HepG2 (cell line): Measurements from ENCODE around the gene STX8. TPM values are rescaled to one million over a fixed set of nuclear protein-coding genes. Genes with fewer than 3 reads are reported as not detected.

ENCODE experiments used
- ATAC-seq: fragments of 200-7000 bp; cut with Tn5 transposase; 3 replicates; pipeline ENCODE4 v1.9.1; 2020; ENCODE audit warnings: mild to moderate bottlenecking, moderate library complexity
- BruUV-seq: library from RNA; stranded (reverse); fragments of 400-500 nt; replicated peaks from 2 replicates; lab custom pipeline; 2021; lab: Mats Ljungman, UMichigan
- CTCF ChIA-PET: fragments of 300-600 bp; formaldehyde crosslinking; extraction: SDS; loops from one replicate; lab custom pipeline; 2021; ENCODE audit warnings: low total read pairs, inconsistent platforms, low intra/inter-chr PET ratio; lab: Yijun Ruan, JAX
- POLR2A ChIA-PET: fragments of 350-600 bp; sonication (Branson Sonifier 250); formaldehyde crosslinking; loops from one replicate; lab custom pipeline; 2020; ENCODE audit warnings: antibody characterized with exemption, inconsistent platforms; lab: Yijun Ruan, JAX
- DNase-seq: peaks from one replicate; pipeline ENCODE4 v3.0.0-alpha.2; 2015; ENCODE audit warnings: low spot score
- FAIRE-seq: peaks from 3 replicates; lab custom pipeline; 2011; peaks lifted over from hg19 to GRCh38; lab: Jason Lieb, UNC
- H2AFZ ChIP-seq: one replicate; pipeline ENCODE4 v1.6.1; 2011; ENCODE audit warnings: low read length, inconsistent platforms
- H3K27ac ChIP-seq: fragments of 300-600 bp; 3 replicates; pipeline ENCODE4 v1.8.0; 2011; ENCODE audit warnings: mixed run types, mild to moderate bottlenecking, mixed read lengths, low read length, inconsistent platforms; ENCODE audit not compliant: insufficient read depth; ENCODE audit errors: extremely low read length
- H3K27me3 ChIP-seq, 2 experiments: fragments of 200-600 bp in 1 of 2; 2 replicates in 1 of 2; 3 replicates in 1 of 2; pipeline versions ENCODE4 v1.6.0 to v1.8.0; 2011; ENCODE audit warnings: low read length in 2 of 2, mild to moderate bottlenecking in 2 of 2, moderate library complexity in 2 of 2, inconsistent platforms in 1 of 2; ENCODE audit not compliant: insufficient read depth in 2 of 2, control insufficient read depth in 1 of 2
- H3K36me3 ChIP-seq, 2 experiments: fragments of 200-600 bp in 1 of 2; replicated peaks in 1 of 2; 2 replicates in 1 of 2; 3 replicates in 1 of 2; pipeline versions ENCODE4 v1.5.1 to v1.8.0; 2011; ENCODE audit warnings: low read length in 2 of 2, inconsistent platforms in 1 of 2; ENCODE audit not compliant: insufficient read depth in 2 of 2, control insufficient read depth in 1 of 2
- H3K4me1 ChIP-seq: 2 replicates; pipeline ENCODE4 v1.5.1; 2012; ENCODE audit warnings: low read length, inconsistent platforms; ENCODE audit not compliant: insufficient read depth
- H3K4me2 ChIP-seq: 2 replicates; pipeline ENCODE4 v1.6.0; 2011; ENCODE audit warnings: low read depth, low read length, inconsistent platforms
- H3K4me3 ChIP-seq, 3 experiments: fragments of 200-600 bp in 1 of 3; sonication (generic), shearing (Covaris generic) in 1 of 3; replicated peaks in 1 of 3; 2 replicates each; pipeline ENCODE4 v1.5.1; 2011 to 2016; ENCODE audit warnings: low read length in 3 of 3, inconsistent platforms in 2 of 3, low read depth in 2 of 3, mild to moderate bottlenecking in 2 of 3, control low read depth in 1 of 3, mixed read lengths in 1 of 3; ENCODE audit not compliant: insufficient read depth in 1 of 3
- H3K79me2 ChIP-seq: one replicate; pipeline ENCODE4 v1.6.1; 2011; ENCODE audit warnings: low read length, inconsistent platforms; ENCODE audit not compliant: insufficient read depth
- H3K9ac ChIP-seq: 2 replicates; pipeline ENCODE4 v1.6.0; 2011; ENCODE audit warnings: mild to moderate bottlenecking, low read depth, low read length, inconsistent platforms; ENCODE audit not compliant: insufficient read depth
- H3K9me3 ChIP-seq: 2 replicates; pipeline ENCODE4 v1.5.1; 2012; ENCODE audit warnings: mild to moderate bottlenecking, low read length
- H4K20me1 ChIP-seq: 2 replicates; pipeline ENCODE4 v1.6.0; 2011; ENCODE audit warnings: inconsistent platforms, mild to moderate bottlenecking, low read length, moderate library complexity; ENCODE audit not compliant: insufficient read depth
- AGO1 ChIP-seq: fragments of 200-400 bp; formaldehyde crosslinking; IDR thresholded peaks from 2 replicates; pipeline ENCODE4 v1.6.1; 2017; ENCODE audit warnings: mild to moderate bottlenecking, low read depth, low read length, moderate library complexity; ENCODE audit not compliant: poor library complexity, severe bottlenecking
- ELF4 ChIP-seq: sonication (generic); formaldehyde crosslinking; IDR thresholded peaks from 2 replicates; pipeline ENCODE4 v1.5.0; 2020; ENCODE audit warnings: missing genetic modification reagents, mild to moderate bottlenecking, moderate library complexity, borderline replicate concordance
- FUBP1 ChIP-seq: sonication (generic); formaldehyde crosslinking; IDR thresholded peaks from 2 replicates; pipeline ENCODE4 v1.5.1; 2020; ENCODE audit warnings: missing genetic modification reagents, mild to moderate bottlenecking, borderline replicate concordance
- TAF15 ChIP-seq: fragments of 200-400 bp; formaldehyde crosslinking; IDR thresholded peaks from one replicate; pipeline ENCODE4 v1.6.1; 2018; ENCODE audit warnings: mild to moderate bottlenecking, low read depth, low read length; ENCODE audit not compliant: poor library complexity, severe bottlenecking
- TFAP4 ChIP-seq: sonication (generic); IDR thresholded peaks from 2 replicates; pipeline ENCODE4 v1.6.1; 2016; ENCODE audit warnings: low read depth, borderline replicate concordance
- ZFP1 ChIP-seq: IDR thresholded peaks from 2 replicates; pipeline ENCODE4 v1.6.1; 2016
- ZFP41 ChIP-seq: sonication (generic); formaldehyde crosslinking; IDR thresholded peaks from 2 replicates; pipeline ENCODE4 v1.4.0; 2020; ENCODE audit warnings: mild to moderate bottlenecking, missing genetic modification reagents, borderline replicate concordance
- ZKSCAN8 ChIP-seq: IDR thresholded peaks from 2 replicates; pipeline ENCODE4 v1.6.1; 2016; ENCODE audit warnings: borderline replicate concordance, missing genetic modification reagents, missing compliant biosample characterization
- ZMYM3 ChIP-seq: sonication (generic); formaldehyde crosslinking; IDR thresholded peaks from 2 replicates; pipeline ENCODE4 v1.5.1; 2020; ENCODE audit warnings: mild to moderate bottlenecking, missing genetic modification reagents
- ZNF276 ChIP-seq: sonication (generic); formaldehyde crosslinking; IDR thresholded peaks from 2 replicates; pipeline ENCODE4 v1.4.0; 2020; ENCODE audit warnings: mild to moderate bottlenecking, low read depth, missing genetic modification reagents
- ZNF501 ChIP-seq: sonication (generic); formaldehyde crosslinking; IDR thresholded peaks from 2 replicates; pipeline ENCODE4 v1.5.1; 2020; ENCODE audit warnings: mild to moderate bottlenecking, moderate library complexity, missing genetic modification reagents
- ZNF557 ChIP-seq: sonication (generic); formaldehyde crosslinking; IDR thresholded peaks from 2 replicates; pipeline ENCODE4 v1.4.0; 2020; ENCODE audit warnings: missing genetic modification reagents
- WGBS: methylation state at CpG from one replicate; pipeline ENCODE4 v1.1.6; 2017; ENCODE audit warnings: low lambda C conversion rate; 5-methylcytosine and 5-hydroxymethylcytosine counted together
- in situ Hi-C: cut with HindIII; loops from 2 replicates; pipeline ENCODE4 v1.10.0; 2017; ENCODE audit warnings: low pct_unique_long_range_greater_than_20kb; ENCODE audit not compliant: extremely low pct_ligation_motif_present
- intact Hi-C: fragments of 100-400 bp; cut with micrococcal nuclease; formaldehyde crosslinking; loops from one replicate; pipeline ENCODE4 v1.10.0; 2022; ENCODE audit not compliant: unreplicated experiment
- polyA plus RNA-seq, 8 experiments: library from polyadenylated mRNA; depleted of rRNA in 3 of 8; stranded (reverse) in 7 of 8; unstranded in 1 of 8; fragments of >200 nt; fragmentation: Illumina TruSeq in 4 of 8; extraction: Trizol in 4 of 8; gene quantifications; 2 replicates each; pipeline versions ENCODE4 v1.2.1 to v1.2.3, GENCODE V29; 2011 to 2016; ENCODE audit warnings: low read depth in 4 of 8, missing spikeins in 1 of 8, mixed read lengths in 1 of 8; ENCODE audit not compliant: insufficient read depth in 1 of 8
- total RNA-seq, 5 experiments: library from RNA; depleted of rRNA; stranded (reverse); fragments of >200 nt; fragmentation: Illumina TruSeq; extraction: Trizol; gene quantifications; 2 replicates each; pipeline ENCODE4 v1.2.3, GENCODE V29; 2016; ENCODE audit warnings: low read depth in 1 of 5
- TF ChIP-seq, protein P1 (sequence below): sonication (generic); formaldehyde crosslinking; IDR thresholded peaks from 2 replicates; pipeline ENCODE4 v1.9.0; 2021; ENCODE audit warnings: missing genetic modification reagents, borderline replicate concordance
- TF ChIP-seq, protein P2 (sequence below): sonication (generic); formaldehyde crosslinking; IDR thresholded peaks from 2 replicates; pipeline ENCODE4 v1.5.0; 2020; ENCODE audit warnings: missing genetic modification reagents

STX8 gene
- total and polyA plus RNA-seq, 2 of the 13 experiments (the other 11 are each of a cell fraction or from before 2014, with no cell fraction given) = 36.4 to 53.6 TPM

DNA sequence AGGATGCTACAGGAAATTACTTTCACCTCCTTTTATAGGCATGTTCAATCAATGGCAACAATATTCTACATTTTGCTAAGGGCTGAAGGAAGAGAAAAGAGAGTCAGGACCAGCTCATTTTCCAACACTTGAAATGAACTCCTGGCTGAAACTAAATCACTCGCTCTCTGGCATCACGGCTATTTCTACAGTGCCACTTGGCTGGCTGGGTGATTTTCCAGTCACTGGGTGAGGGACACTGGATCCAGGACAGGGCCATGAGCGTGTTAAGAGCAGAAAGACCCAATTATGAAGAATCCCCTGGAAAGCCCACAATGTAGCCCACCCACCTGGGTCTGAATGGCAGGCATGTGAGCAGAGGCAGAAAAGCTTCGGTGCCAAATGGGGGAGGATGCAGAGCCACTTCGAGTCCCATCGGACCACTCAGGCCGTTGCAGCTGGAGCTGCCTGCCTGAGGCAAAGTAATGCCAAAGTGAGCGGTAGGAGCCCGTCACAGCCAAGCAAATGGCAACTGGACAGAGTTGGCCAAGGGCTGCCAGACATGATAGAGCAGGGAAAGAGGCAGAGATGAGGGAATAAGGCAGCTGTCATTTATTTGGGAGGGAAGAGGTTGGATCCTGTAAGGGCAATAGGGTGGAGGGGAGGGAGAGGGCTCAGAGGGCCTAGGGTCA, 246.2 kb downstream of the STX8 start:
- DNase-seq = no peak
- H4K20me1 ChIP-seq = no peaks in the 10 kb centered on the region
- H2AFZ ChIP-seq = no peak overlapping the region
- H3K4me2 ChIP-seq = no peak overlapping the region
- no peak overlapping the region for H3K4me3 ChIP-seq
- H3K27me3 ChIP-seq = no peaks in the 10 kb centered on the region
- in situ Hi-C loops = no loop called here
- no peak overlapping the region for H3K27ac ChIP-seq
- intact Hi-C loops = no loop called here
- no peak overlapping the region for H3K9ac ChIP-seq
- H3K79me2 ChIP-seq = no peaks in the 10 kb centered on the region
- no TSS peak for BruUV-seq
- no peaks in the 10 kb centered on the region for H3K36me3 ChIP-seq
- FAIRE-seq = no peak
- peaks cover 14% of the 10 kb centered on the region for H3K4me1 ChIP-seq
- ChIA-PET CTCF (no interaction called here), POLR2A (no interaction called here)
- ATAC-seq = no peak
- 93% methylated on average over 9 of the region's 9 CpGs for WGBS
- H3K9me3 ChIP-seq = peaks cover under 1% of the 10 kb centered on the region; the same call in 1 of the 2 replicates
- TF ChIP-seq ZKSCAN8 (CRISPR knock-in tag) (no peak), ELF4 (CRISPR knock-in tag) (no peak), ZMYM3 (CRISPR knock-in tag) (no peak), ZFP1 (CRISPR knock-in tag) (no peak), TAF15 (no peak), ZNF501 (CRISPR knock-in tag) (no peak), ZFP41 (CRISPR knock-in tag) (no peak), ZNF557 (CRISPR knock-in tag) (no peak), AGO1 (no peak), TFAP4 (no peak), ZNF276 (CRISPR knock-in tag) (no peak), FUBP1 (CRISPR knock-in tag) (no peak)
- TF ChIP-seq, protein P1, sequence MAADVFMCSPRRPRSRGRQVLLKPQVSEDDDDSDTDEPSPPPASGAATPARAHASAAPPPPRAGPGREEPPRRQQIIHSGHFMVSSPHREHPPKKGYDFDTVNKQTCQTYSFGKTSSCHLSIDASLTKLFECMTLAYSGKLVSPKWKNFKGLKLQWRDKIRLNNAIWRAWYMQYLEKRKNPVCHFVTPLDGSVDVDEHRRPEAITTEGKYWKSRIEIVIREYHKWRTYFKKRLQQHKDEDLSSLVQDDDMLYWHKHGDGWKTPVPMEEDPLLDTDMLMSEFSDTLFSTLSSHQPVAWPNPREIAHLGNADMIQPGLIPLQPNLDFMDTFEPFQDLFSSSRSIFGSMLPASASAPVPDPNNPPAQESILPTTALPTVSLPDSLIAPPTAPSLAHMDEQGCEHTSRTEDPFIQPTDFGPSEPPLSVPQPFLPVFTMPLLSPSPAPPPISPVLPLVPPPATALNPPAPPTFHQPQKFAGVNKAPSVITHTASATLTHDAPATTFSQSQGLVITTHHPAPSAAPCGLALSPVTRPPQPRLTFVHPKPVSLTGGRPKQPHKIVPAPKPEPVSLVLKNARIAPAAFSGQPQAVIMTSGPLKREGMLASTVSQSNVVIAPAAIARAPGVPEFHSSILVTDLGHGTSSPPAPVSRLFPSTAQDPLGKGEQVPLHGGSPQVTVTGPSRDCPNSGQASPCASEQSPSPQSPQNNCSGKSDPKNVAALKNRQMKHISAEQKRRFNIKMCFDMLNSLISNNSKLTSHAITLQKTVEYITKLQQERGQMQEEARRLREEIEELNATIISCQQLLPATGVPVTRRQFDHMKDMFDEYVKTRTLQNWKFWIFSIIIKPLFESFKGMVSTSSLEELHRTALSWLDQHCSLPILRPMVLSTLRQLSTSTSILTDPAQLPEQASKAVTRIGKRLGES (CRISPR knock-in tag) = no peak
- TF ChIP-seq, protein P2, sequence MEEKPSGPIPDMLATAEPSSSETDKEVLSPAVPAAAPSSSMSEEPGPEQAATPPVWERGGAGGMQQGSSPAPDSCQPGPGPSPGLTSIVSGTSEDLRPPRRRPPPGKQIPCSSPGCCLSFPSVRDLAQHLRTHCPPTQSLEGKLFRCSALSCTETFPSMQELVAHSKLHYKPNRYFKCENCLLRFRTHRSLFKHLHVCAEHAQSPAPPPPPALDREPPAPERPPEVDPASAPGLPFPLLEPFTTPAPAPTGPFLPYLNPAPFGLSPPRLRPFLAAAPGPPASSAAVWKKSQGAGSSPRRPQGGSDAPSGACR (CRISPR knock-in tag) = no peak
